PFSK-1 (cell line): ENCODE results near the gene ZNF296.

ENCODE experiments used
- POLR2AphosphoS5 ChIP-seq: IDR thresholded peaks from 2 replicates; pipeline ENCODE4 v1.6.1; 2012; ENCODE audit warnings: low read depth, mild to moderate bottlenecking, control low read depth, low read length, moderate library complexity
- REST ChIP-seq, 2 experiments: IDR thresholded peaks; 2 replicates each; pipeline versions ENCODE4 v1.6.1 to v1.8.0; 2011 to 2012; ENCODE audit warnings: low read depth in 2 of 2, low read length in 2 of 2, control low read depth in 1 of 2, inconsistent platforms in 1 of 2, mild to moderate bottlenecking in 1 of 2, moderate library complexity in 1 of 2; ENCODE audit not compliant: insufficient read depth in 1 of 2
- SIN3A ChIP-seq: IDR thresholded peaks from 2 replicates; pipeline ENCODE4 v1.6.1; 2012; ENCODE audit warnings: mild to moderate bottlenecking, low read length, moderate library complexity, borderline replicate concordance; ENCODE audit not compliant: insufficient read depth
- TAF1 ChIP-seq: IDR thresholded peaks from 2 replicates; pipeline ENCODE4 v1.6.1; 2012; ENCODE audit warnings: low read length, control low read depth, borderline replicate concordance; ENCODE audit not compliant: insufficient read depth

- no peak for TF ChIP-seq REST (IDR thresholded peaks at IDR 0.05; ENCODE audit: insufficient read depth in 1 of 2, low read depth in 2 of 2, low read length in 2 of 2)
- TF ChIP-seq POLR2AphosphoS5 = no peak
- TF ChIP-seq TAF1 = no peak
- no peak for TF ChIP-seq SIN3A
These were observed 49.1 kb upstream of the ZNF296 start for GRCh38 chr19:45125360-45125759.
